Omental fat pad (tissue), 4 donors: ENCODE results near the gene FCRL6. TPM values are rescaled to one million over a fixed set of nuclear protein-coding genes. Genes with fewer than 3 reads are reported as not detected.

Source experiments
- ATAC-seq: fragments of 150-250 bp; one replicate; pipeline ENCODE4 v1.9.1; 2016; ENCODE audit warnings: mild to moderate bottlenecking, moderate library complexity; ENCODE audit not compliant: low FRiP score
- DNase-seq: peaks from one replicate; pipeline ENCODE4 v3.0.0-alpha.2; 2019; ENCODE audit warnings: low spot score
- CTCF ChIP-seq, 3 donors: fragments of 450-650 bp; IDR thresholded peaks; one replicate each; pipeline ENCODE4 v1.5.1; 2016 to 2017; ENCODE audit warnings: antibody characterized with exemption in 3 of 3, mild to moderate bottlenecking in 3 of 3, moderate library complexity in 2 of 3
- total RNA-seq, 4 donors: library from RNA; depleted of rRNA; stranded (reverse); fragments of >200 nt; gene quantifications; one replicate each; pipeline ENCODE4 v1.1.0, GENCODE V29; 2016

FCRL6 gene
- total RNA-seq, 4 donors from 2014 or later: 0.93 to 1.9 (median 1.4) TPM

DNA sequence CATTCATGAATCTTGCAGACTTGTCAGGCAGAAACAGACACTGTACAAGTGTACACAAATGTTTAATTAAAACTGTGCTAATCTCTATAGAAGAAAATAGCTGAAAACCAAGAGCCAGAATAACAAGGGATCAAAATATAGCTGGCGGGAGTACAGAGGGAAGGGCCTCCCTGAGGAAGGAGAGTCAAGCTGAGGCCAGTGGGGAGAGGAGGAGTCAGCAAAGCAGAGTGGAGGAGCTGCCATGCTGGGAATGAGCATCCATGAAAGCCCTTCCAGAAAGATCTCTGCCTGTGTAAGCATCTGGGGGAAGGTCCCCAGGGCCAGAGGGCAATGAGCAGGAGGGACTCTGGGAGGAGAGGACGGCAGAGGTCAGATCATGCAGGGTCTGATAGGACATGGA lies 39.6 kb downstream of the FCRL6 start:
- ATAC-seq (no peak), DNase-seq (no peak)
- no peak for TF ChIP-seq CTCF (IDR thresholded peaks at IDR 0.05)

GRCh38 chr1:159843459-159843858 lies 41.3 kb downstream of the FCRL6 start:
- no peak for TF ChIP-seq CTCF (IDR thresholded peaks at IDR 0.05)
- DNase-seq (no peak), ATAC-seq (no peak)

- ATAC-seq: no peak
- no peak for TF ChIP-seq CTCF (IDR thresholded peaks at IDR 0.05)
- DNase-seq: no peak
These were observed 43.8 kb downstream of the FCRL6 start for GRCh38 chr1:159845751-159846629.

- TF ChIP-seq CTCF (IDR thresholded peaks at IDR 0.05): no peak
- DNase-seq (no peak), ATAC-seq (no peak)
These were observed 45.1 kb downstream of the FCRL6 start for GRCh38 chr1:159847231-159847630.

DNA sequence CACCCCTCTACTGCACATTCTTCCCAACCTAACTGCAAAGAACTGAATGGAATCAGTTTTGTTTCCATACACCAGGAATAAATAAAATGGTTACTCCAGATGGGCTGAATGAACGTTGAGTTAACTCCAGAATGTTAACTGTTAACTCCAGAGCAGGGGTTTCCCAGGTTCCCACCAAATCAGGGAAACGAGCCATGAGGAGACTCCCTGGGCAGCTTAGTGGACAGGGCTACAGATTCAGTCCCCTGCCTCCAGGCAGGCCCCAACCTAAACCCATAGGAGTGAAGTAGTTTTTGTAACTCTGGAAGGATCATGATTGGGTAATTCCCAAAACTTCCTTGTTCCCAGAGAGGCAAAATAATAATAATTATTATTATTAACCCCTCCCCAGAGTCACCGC lies 46.2 kb downstream of the FCRL6 start:
- no peak for ATAC-seq
- no peak for DNase-seq
- TF ChIP-seq CTCF (IDR thresholded peaks at IDR 0.05): no peak

GRCh38 chr1:159849626-159850366 lies 47.6 kb downstream of the FCRL6 start:
- ATAC-seq (no peak), DNase-seq (no peak)
- no peak for TF ChIP-seq CTCF (IDR thresholded peaks at IDR 0.05)
